Hematopoietic multipotent progenitor cell (in vitro differentiated cells): Measurements from ENCODE around the gene TMEM222. TPM values are rescaled to one million over a fixed set of nuclear protein-coding genes. Genes with fewer than 3 reads are reported as not detected.

Experiments used
- DNase-seq, 3 donors: peaks; one replicate each; pipeline ENCODE4 v3.0.0-alpha.2; 2011 to 2015; ENCODE audit warnings: low read depth in 2 of 3, low spot score in 2 of 3
- total RNA-seq: library from RNA; depleted of rRNA; stranded (reverse); fragments of >200 nt; gene quantifications from one replicate; pipeline ENCODE4 v1.2.3, GENCODE V29; 2012

The TMEM222 gene
- total RNA-seq, 1 donor, result 40.1 TPM

GRCh38 chr1:27303509-27303908, 18.5 kb upstream of the TMEM222 start:
- DNase-seq, result no peak

DNA sequence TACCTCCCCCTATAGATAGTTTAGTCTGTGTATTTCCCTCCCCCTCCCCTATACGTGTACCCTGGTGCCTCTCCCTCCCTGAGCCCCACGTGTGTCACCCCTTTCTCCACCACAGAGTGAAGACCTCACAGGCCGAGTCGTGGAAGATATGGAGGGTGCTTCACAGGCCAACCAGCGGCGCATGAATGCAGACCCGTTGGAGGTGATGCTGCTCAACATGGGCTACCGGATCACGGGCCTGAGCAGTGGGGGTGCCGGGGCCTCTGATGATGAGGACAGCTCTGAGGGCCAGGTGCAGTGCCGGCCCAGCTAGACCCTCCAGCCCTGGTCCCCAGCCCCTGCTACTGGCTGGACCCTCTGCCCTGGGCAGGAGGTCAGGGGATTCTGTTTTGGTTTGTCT, 15.9 kb upstream of the TMEM222 start:
- no peak for DNase-seq

DNA sequence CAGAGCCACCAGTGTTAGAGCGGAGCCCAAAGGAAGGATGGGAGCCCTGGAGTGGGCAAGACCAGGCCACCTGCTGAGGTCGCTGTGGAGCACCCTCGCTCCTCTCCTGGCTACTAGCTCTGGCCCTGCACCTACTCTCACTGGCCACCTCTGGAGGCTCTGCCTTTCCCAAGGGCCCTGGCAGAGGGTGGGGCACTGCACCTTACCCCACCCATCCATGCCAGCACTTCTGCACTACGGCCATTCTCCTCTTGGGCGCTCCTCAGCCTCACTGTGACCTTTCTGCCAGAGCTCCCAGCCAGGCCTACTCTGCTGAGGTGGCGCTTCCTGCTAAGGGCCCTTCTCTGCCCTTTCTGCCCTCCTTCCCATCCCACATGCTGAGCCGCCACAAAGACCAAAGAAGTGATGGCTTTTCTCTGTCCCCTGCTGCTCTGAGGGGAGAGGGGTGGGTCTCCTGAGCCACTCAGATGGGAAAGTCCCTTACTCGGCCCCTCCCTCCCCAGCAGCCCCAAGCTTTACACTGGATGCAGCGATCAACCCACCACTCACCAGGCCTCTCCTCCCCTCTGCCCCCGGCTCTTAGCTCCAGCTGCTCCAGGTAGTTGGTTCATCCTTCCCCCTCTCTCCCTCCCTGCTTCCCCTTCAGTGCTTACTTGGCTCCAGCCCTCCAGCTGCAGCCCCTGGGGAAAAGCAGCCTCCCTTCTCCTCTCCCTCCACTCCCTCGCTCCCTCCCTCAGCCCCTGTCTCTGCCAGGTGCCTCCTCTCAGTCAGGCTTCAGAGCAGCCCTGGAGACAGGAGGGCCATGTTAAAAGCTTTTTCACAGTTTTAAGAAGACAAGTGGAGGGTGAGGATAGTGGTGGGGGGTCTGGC, 14.8 kb upstream of the TMEM222 start:
- no peak for DNase-seq

DNA sequence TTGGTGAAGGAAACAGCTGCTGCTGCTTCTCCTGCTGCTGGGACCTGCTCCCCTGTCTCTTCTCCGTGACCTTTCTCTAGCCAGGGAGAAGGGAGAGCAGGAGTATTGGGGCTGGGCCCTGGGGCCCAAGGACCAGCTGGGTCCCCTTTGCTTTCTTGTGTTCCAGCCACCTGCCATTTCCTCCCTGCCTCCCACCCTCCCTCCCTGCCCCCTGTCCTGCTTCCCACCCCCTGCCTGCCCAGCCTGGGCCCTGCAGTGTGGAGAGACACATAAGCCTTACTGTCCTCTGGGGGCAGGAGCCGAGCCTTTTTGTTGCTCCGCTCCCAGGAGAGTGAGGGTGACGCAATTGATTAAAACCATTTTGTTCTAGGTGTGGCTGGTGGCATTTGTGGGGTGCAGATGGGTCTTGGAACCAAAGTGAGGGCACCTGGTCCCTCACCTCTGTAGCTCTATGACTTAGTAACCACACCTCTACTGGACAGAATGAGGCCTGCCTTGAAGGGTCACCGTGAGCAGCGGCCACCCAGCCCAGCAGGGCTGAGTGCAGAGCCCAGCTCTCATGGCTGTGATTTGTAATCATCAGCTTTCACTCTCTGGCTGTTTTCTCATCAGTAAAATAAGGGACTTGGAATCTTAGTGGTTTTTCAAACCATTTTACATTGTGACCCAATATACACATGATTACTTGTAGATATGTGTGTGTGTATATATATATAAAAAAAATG, 13.9 kb upstream of the TMEM222 start:
- DNase-seq, result no peak

- DNase-seq, result peak in 1 of 3 donors; percentile 10
These were observed 7.8 kb upstream of the TMEM222 start for GRCh38 chr1:27314169-27314568.

DNA sequence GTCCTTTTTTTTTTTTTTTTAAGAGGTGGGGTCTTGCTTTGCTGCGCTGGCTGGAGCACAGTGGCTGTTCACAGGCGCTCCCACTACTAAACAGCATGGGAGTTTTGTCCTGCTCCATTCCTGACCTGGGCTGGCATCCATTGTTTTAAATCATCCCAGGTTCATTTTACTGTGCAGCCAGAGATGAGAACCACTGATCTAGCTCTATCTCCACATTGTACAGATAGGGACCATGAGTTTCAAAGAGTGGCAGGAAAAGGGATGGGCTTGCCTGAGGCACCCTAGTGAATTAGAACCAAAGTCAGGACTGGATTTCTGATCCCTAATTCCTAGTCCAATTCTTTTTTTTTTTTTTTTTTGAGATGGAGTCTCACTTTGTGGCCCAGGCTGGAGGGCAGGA, 7.2 kb upstream of the TMEM222 start:
- no peak for DNase-seq

DNA sequence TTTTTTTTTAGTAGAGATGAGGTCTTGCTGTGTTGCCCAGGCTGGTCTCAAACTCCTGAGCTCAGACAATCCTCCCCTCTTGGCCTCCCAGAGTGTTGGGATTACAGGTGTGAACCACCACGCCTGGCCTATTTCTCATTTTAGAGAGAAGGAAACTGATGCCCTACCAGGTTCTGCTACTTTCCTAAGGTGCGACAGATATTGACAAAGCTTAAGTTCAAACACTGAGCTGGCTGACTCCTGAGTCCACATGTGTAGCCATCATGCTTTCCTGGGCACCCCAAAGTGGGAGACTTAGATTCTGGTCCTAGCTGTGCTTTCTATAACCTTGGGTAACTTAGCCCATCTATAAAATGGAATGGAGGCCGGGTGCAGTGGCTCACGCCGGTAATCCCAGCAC, 5.1 kb upstream of the TMEM222 start:
- DNase-seq, result no peak

GRCh38 chr1:27318136-27318535, 3.8 kb upstream of the TMEM222 start:
- no peak for DNase-seq

DNA sequence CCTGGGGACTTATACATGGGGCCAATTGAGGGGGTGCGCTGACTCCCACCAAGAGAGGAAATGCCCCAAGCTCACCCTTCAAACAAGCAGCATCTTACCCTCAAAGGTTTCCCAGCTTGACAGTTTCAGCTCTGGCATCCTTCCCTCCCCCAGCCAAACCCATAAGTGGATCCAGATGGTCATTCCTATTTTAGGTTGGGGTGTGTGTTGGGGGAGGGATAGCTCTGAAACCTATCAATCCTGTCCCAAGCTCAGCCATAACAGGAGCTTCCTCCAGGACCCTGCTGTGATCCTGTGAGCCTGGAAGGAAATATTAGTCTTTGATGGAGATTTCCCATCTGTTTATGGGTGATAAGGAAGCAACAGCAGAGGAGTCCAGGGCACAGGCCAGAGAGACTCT, 3.4 kb upstream of the TMEM222 start:
- DNase-seq, result no peak

- DNase-seq, result no peak
These were observed 742 bp downstream of the TMEM222 start for GRCh38 chr1:27322569-27323240.

DNA sequence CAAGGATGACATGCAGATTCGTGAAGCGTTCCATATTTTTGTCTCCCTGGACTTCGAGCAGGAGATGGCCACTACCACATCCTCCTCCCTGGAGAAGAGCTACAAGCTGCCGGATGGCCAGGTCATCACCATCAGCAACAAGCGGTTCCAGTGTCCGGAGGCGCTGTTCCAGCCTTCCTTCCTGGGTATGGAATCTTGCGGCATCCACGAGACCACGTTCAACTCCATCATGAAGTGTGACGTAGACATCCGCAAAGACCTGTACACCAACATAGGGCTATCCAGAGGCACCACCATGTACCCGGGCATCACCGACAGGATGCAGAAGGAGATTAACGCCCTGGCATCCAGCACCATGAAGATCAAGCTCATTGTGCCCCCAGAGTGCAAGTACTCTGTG, 3.3 kb downstream of the TMEM222 start:
- no peak for DNase-seq

GRCh38 chr1:27327964-27328363, 6.0 kb downstream of the TMEM222 start:
- DNase-seq, result no peak

DNA sequence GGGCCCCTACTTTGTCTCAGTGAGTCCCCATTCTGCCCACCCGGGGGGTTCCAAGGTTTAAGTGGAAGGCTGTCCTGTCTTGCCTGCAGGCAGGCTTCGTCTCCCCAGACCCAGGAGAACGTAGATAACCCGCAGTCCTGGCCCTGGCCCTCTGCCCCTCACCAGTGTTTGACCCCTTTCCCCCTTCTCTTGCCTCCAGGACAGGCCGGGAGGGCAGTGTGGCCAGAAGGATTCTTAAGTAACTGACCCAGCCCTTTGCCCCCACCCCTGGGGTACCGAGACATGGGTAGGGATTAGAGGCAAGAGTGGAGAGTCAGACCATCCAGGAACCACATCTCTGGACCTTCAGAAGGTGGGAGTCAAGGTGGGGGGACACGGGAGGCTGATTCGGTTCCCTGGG, 8.8 kb downstream of the TMEM222 start:
- no peak for DNase-seq

- DNase-seq, result no peak
These were observed 9.5 kb downstream of the TMEM222 start for GRCh38 chr1:27331426-27331825.

DNA sequence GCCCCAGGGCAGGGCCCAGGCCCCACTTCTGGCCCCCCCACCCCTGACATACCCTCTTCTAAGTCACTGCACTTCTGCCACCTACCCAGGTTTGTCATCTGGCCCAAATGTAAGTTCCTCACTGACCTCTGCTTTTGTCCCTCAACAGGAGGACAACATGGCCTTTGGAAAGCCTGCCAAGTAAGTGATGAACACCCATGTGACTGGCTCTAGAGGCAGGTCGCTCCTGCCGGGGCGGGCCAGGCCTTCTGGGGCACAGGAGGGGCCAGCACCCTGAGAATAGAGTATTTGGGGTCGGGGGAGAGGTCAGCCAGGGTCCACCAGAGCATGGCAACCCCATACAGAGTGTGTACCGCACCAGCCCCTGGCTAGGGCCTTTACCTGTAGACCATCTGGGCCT, 10.0 kb downstream of the TMEM222 start:
- DNase-seq, result no peak

DNA sequence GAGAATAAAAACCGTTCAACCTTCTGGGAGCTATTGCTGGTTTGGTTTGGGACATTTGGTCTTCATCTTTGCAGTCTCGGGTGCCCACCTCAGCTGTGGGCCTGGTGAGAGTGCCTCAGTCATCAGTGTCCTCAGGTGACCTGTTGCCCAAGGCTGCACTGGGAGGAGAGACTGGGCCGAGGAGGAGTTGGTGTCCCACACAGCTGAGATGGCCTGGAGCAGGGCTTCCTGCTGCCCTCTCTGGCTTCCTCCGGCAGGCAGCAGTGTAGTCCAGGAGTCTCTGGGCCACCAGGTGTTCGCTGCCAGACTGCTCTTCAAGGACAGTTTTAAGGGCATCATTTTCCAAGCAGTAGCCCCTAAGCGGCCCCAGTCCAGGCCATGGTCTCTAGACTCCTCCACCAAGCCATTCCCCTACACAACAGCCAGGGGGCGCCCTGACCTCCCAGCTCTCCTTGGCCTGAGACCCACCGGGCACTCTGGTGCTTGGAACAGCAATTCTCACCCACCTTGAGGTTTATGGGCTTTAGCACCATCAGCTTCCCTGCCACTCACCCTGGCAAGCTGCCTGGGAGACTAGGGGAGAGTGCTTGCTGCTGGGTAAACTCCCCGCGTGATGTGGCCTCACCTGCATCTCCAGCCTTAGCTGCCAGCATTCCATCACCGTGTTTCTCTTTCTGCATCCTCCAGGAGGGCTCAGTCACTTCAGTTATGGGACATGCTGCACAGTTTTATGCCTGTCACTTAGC, 10.7 kb downstream of the TMEM222 start:
- peak in 2 of 3 donors; percentile 50 to 63 for DNase-seq

GRCh38 chr1:27333717-27334279, 11.8 kb downstream of the TMEM222 start:
- no peak for DNase-seq

GRCh38 chr1:27335506-27336422, 13.8 kb downstream of the TMEM222 start:
- no peak for DNase-seq

GRCh38 chr1:27336756-27337155, 14.8 kb downstream of the TMEM222 start:
- no peak for DNase-seq
